Endodermal cell (in vitro differentiated cells): Measurements from ENCODE around the gene IDI1. TPM values are rescaled to one million over a fixed set of nuclear protein-coding genes. Genes with fewer than 3 reads are reported as not detected.

ENCODE experiments used
- DNase-seq: peaks from one replicate; pipeline ENCODE4 v3.0.0-alpha.2; 2017
- H3K27ac ChIP-seq: 2 replicates; pipeline ENCODE4 v1.5.1; 2013; ENCODE audit warnings: mild to moderate bottlenecking, low read depth, low read length, moderate library complexity
- H3K27me3 ChIP-seq: 2 replicates; pipeline ENCODE4 v1.6.1; 2013; ENCODE audit warnings: mild to moderate bottlenecking, low read length, moderate library complexity; ENCODE audit not compliant: insufficient read depth, control insufficient read depth, poor library complexity, severe bottlenecking
- H3K36me3 ChIP-seq: 2 replicates; pipeline ENCODE4 v1.7.0; 2013; ENCODE audit warnings: mild to moderate bottlenecking, low read length, moderate library complexity; ENCODE audit not compliant: control insufficient read depth, insufficient read depth
- H3K4me1 ChIP-seq: one replicate; pipeline ENCODE4 v1.7.0; 2013; ENCODE audit warnings: low read length; ENCODE audit not compliant: control insufficient read depth, insufficient read depth
- H3K4me3 ChIP-seq: 2 replicates; pipeline ENCODE4 v1.5.1; 2013; ENCODE audit warnings: mild to moderate bottlenecking, low read length, moderate library complexity
- H3K9ac ChIP-seq: 2 replicates; pipeline ENCODE4 v1.6.1; 2013; ENCODE audit warnings: mild to moderate bottlenecking, low read length, moderate library complexity; ENCODE audit not compliant: poor library complexity, severe bottlenecking; ENCODE audit errors: extremely low read depth
- H3K9me3 ChIP-seq: 2 replicates; pipeline ENCODE4 v1.6.1; 2013; ENCODE audit warnings: mild to moderate bottlenecking, low read length, moderate library complexity; ENCODE audit not compliant: control insufficient read depth
- H3K27ac Mint-ChIP-seq: 2 replicates; pipeline ENCODE4 v1.8.0; 2020; ENCODE audit warnings: mixed read lengths
- H3K27me3 Mint-ChIP-seq: 2 replicates; pipeline ENCODE4 v1.8.0; 2021; ENCODE audit warnings: mild to moderate bottlenecking, mixed read lengths; ENCODE audit not compliant: insufficient read depth
- H3K36me3 Mint-ChIP-seq: 2 replicates; pipeline ENCODE4 v1.8.0; 2020; ENCODE audit warnings: low read depth, mixed read lengths
- H3K4me1 Mint-ChIP-seq: 2 replicates; pipeline ENCODE4 v1.8.0; 2020; ENCODE audit warnings: mixed read lengths
- H3K4me3 Mint-ChIP-seq: 2 replicates; pipeline ENCODE4 v1.8.0; 2020; ENCODE audit warnings: mild to moderate bottlenecking, moderate library complexity, mixed read lengths
- H3K9me3 Mint-ChIP-seq: 2 replicates; pipeline ENCODE4 v1.8.0; 2020; ENCODE audit warnings: mild to moderate bottlenecking, mixed read lengths
- CTCF ChIP-seq: fragments of 200-600 bp; sonication (generic); conservative IDR thresholded peaks from 2 replicates; pipeline ENCODE4 v1.5.0; 2021; ENCODE audit warnings: antibody characterized with exemption, mild to moderate bottlenecking
- whole genome bisulfite sequencing, 2 experiments: methylation state at CpG; one replicate each; pipeline versions ENCODE4 v1.1.5 to v1.1.7; 2013; ENCODE audit warnings: missing lambda C conversion rate in 2 of 2, mixed read lengths in 1 of 2; ENCODE audit not compliant: insufficient coverage in 1 of 2, insufficient read length in 1 of 2; 5-methylcytosine and 5-hydroxymethylcytosine counted together
- total RNA-seq, 2 donors: library from RNA; stranded (reverse); fragmentation: NEBNext Ultra II Directional in 1 of 2; extraction: Animal tissue kit (Norgen Biotek cat#: 25700) in 1 of 2; gene quantifications; 2 replicates in 1 of 2; 3 replicates in 1 of 2; pipeline ENCODE4 v1.2.1, GENCODE V29; 2021

IDI1 gene
- total RNA-seq, 2 donors from 2014 or later: 36.3 to 53.3 TPM

- no peaks in the 10 kb centered on the region for H3K4me1 Mint-ChIP-seq
- peaks cover 3% of the 10 kb centered on the region for H3K9me3 Mint-ChIP-seq
- WGBS, 2 experiments: 95% methylated on average over 5 of the region's 5 CpGs; no CpG with 5 or more reads in 1 of the 2 experiments
- no peak for DNase-seq
- no peaks in the 10 kb centered on the region for H3K4me1 ChIP-seq
- H3K4me3 ChIP-seq: no peak overlapping the region
- H3K36me3 ChIP-seq: peaks cover 95% of the 10 kb centered on the region
- peaks cover 17% of the 10 kb centered on the region for H3K9me3 ChIP-seq
- TF ChIP-seq CTCF: no peak
- peaks cover 90% of the 10 kb centered on the region for H3K36me3 Mint-ChIP-seq
- H3K4me3 Mint-ChIP-seq: no peak overlapping the region
- no peaks in the 10 kb centered on the region for H3K27me3 ChIP-seq
- no peak overlapping the region for H3K27ac Mint-ChIP-seq
- no peak overlapping the region for H3K9ac ChIP-seq
- no peak overlapping the region for H3K27ac ChIP-seq
- H3K27me3 Mint-ChIP-seq: no peaks in the 10 kb centered on the region
Observed at GRCh38 chr10:1002425-1003006, 46.4 kb downstream of the IDI1 start.

- Histone ChIP-seq H3K4me1 (no peaks in the 10 kb centered on the region), H3K27ac (no peak overlapping the region), H3K9me3 (peaks cover 13% of the 10 kb centered on the region), H3K36me3 (peaks cover 97% of the 10 kb centered on the region), H3K4me3 (no peak overlapping the region), H3K9ac (no peak overlapping the region), H3K27me3 (no peaks in the 10 kb centered on the region)
- WGBS, 2 experiments: 86 to 90% methylated on average over 14 to 19 of the region's 19 CpGs
- Mint-ChIP-seq H3K36me3 (peaks cover 96% of the 10 kb centered on the region), H3K27ac (no peak overlapping the region), H3K4me1 (no peaks in the 10 kb centered on the region), H3K9me3 (peaks cover 3% of the 10 kb centered on the region), H3K4me3 (no peak overlapping the region), H3K27me3 (no peaks in the 10 kb centered on the region)
- TF ChIP-seq CTCF: no peak
- no peak for DNase-seq
Observed at GRCh38 chr10:997266-998022, 51.5 kb downstream of the IDI1 start.

- Histone ChIP-seq H3K36me3 (peaks cover 90% of the 10 kb centered on the region), H3K27ac (no peak overlapping the region), H3K4me3 (no peak overlapping the region), H3K27me3 (no peaks in the 10 kb centered on the region), H3K9ac (no peak overlapping the region), H3K9me3 (no peaks in the 10 kb centered on the region), H3K4me1 (no peaks in the 10 kb centered on the region)
- Mint-ChIP-seq H3K27ac (no peak overlapping the region), H3K4me3 (no peak overlapping the region), H3K27me3 (no peaks in the 10 kb centered on the region), H3K9me3 (peaks cover 3% of the 10 kb centered on the region), H3K36me3 (peaks cover 89% of the 10 kb centered on the region), H3K4me1 (no peaks in the 10 kb centered on the region)
- DNase-seq: no peak
- no peak for TF ChIP-seq CTCF
- 96 to 100% methylated on average over 10 to 12 of the region's 12 CpGs for WGBS, 2 experiments
Observed at GRCh38 chr10:996031-996430, 52.9 kb downstream of the IDI1 start.
